ENCODE data around the gene SMG7. TPM values are rescaled to one million over a fixed set of nuclear protein-coding genes. Genes with fewer than 3 reads are reported as not detected.

Gene SMG7, protein sequence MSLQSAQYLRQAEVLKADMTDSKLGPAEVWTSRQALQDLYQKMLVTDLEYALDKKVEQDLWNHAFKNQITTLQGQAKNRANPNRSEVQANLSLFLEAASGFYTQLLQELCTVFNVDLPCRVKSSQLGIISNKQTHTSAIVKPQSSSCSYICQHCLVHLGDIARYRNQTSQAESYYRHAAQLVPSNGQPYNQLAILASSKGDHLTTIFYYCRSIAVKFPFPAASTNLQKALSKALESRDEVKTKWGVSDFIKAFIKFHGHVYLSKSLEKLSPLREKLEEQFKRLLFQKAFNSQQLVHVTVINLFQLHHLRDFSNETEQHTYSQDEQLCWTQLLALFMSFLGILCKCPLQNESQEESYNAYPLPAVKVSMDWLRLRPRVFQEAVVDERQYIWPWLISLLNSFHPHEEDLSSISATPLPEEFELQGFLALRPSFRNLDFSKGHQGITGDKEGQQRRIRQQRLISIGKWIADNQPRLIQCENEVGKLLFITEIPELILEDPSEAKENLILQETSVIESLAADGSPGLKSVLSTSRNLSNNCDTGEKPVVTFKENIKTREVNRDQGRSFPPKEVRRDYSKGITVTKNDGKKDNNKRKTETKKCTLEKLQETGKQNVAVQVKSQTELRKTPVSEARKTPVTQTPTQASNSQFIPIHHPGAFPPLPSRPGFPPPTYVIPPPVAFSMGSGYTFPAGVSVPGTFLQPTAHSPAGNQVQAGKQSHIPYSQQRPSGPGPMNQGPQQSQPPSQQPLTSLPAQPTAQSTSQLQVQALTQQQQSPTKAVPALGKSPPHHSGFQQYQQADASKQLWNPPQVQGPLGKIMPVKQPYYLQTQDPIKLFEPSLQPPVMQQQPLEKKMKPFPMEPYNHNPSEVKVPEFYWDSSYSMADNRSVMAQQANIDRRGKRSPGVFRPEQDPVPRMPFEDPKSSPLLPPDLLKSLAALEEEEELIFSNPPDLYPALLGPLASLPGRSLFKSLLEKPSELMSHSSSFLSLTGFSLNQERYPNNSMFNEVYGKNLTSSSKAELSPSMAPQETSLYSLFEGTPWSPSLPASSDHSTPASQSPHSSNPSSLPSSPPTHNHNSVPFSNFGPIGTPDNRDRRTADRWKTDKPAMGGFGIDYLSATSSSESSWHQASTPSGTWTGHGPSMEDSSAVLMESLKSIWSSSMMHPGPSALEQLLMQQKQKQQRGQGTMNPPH
- total RNA-seq: 17.0 and 20.2 TPM in 2 replicates

DNA sequence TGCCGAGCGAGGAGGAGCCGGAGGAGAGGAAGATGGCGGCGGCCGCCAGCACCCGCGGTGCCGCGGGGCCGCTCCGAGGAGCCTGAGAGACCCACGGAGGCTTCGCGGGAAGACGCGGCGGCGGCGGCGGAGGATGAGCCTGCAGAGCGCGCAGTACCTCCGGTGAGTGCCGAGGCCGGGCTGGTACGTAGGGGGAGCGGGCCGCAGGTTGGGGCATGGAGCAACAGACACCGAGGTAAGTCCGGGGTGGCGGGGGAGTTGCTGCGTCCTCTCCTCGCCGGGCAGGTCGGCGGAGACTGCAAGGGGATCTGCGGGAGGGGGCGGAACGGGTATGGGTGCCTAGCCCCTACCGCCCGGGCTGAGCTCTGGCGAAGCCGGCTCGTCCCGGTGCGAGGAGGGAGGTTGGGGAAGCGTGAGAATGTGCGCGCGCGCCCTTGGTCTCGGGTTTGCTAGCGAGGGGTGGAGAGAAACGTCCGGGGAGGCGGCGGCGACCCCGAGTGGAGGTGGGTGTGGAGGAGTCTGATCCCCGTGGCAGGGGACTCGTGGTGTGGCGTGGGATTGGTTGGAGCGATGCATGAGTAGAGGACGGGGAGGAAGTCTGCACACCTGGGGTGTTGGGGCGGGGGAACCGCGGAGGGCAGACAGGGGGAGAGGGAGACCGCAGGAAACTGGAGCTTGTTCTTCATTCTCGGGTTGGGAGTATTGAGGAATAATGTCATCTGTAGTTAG lies at the start of gene SMG7:
SMG7 (plus strand) TSS at position 12 of the 729 bp plus-strand sequence; CDS start at position 134, 122 bp downstream.

DNA sequence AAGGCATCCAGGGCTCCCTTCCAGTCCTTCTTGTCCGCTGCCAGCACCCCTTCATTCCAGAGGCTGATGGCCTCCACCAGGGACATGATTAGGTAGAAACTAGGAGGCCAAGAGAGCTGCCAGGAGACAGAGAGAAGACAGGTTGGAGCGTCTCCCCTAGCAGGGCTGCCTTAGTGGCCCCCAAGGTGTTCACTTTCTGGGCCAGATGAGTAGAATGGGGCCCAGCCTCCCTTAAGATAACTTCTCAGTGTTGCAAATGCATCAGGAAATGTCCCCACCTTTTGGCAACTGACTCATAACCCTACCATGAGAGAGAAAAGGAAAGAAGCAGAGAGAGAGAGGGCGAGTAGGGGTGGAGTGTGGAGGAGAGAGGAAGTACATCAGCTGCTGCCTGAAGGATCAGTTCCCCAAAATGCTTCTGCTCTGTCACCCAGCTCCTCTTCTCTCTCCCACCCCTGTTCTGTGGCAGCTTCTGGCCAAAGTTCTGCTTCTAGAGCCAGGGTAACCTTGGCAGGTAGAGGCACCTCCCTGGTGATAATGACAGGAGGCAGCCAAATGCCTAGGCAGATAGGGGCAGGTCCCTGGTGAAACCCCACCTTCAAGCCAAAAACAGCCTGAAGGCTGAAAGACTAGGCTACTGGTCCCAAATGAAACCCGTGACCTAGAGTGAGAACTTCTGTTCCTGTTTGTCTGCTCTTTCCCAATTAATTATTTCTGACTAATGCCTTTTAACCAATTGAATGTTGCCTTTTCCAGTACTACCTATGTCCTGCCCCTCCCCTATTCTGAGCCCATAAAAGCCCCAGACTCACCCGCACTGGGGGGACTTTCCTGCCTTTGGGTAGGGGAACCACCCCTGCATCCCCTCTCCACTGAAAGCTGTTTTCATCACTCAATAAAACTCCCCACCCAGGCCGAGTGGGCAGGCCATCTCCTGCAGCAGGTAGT lies 118.2 kb downstream of the SMG7 start, which contains the start of gene NCF2:
NCF2 (minus strand) TSS at position 216 of the 948 bp plus-strand sequence; CDS start at position 86, 130 bp downstream.

Other genes starting within 250 kb of the SMG7 start
- 0.53 and 1.4 TPM in 2 replicates for gene NMNAT2, start 54.1 kb upstream of the SMG7 start, total RNA-seq
- not detected in 2 replicates for gene NCF2, start 118.0 kb downstream of the SMG7 start, total RNA-seq
- 183 and 255 TPM in 2 replicates for gene ARPC5, start 163.3 kb downstream of the SMG7 start, total RNA-seq
- not detected in 2 replicates for gene APOBEC4, start 180.8 kb downstream of the SMG7 start, total RNA-seq